GM18858 (cell line): Measurements from ENCODE around the gene MFAP3.
"Not testable (repeated sequence)": the region's sequence is repeated elsewhere in the genome, so short reads cannot be mapped to it uniquely, and the experiment has no call there.

ENCODE experiments used
- ATAC-seq: cut with Tn5 transposase; IDR thresholded peaks from one replicate; pipeline ENCODE4 v1.9.1; 2021; ENCODE audit not compliant: unreplicated experiment

MFAP3 gene

DNA sequence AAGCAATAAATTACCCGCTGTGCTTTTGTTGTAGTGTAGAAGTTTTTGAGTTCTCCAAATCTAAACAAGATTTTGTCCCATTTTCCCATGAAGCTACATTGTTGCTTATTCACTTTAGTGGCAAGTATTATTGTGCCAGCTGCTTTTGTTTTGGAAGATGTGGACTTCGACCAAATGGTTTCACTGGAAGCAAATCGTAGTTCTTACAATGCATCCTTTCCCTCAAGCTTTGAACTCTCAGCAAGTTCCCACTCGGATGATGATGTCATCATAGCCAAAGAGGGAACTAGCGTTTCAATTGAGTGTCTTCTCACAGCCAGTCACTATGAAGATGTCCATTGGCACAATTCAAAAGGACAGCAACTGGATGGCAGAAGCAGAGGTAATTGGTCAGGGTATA, 10.9 kb downstream of the MFAP3 start:
- no peak for ATAC-seq

DNA sequence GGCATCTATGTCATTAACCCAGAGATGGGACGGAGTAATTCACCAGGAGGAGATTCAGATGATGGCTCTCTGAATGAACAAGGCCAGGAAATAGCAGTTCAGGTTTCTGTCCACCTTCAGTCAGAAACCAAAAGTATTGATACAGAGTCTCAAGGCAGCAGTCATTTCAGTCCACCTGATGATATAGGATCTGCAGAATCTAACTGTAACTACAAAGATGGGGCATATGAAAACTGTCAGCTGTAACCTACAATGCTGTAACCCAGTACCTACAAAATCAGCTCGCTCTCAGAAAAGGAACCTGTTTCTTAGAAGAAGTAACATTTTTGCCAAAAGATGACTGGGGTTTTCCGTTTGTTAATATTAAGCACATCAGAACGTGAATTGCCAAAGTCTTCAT, 14.7 kb downstream of the MFAP3 start:
- no peak for ATAC-seq

DNA sequence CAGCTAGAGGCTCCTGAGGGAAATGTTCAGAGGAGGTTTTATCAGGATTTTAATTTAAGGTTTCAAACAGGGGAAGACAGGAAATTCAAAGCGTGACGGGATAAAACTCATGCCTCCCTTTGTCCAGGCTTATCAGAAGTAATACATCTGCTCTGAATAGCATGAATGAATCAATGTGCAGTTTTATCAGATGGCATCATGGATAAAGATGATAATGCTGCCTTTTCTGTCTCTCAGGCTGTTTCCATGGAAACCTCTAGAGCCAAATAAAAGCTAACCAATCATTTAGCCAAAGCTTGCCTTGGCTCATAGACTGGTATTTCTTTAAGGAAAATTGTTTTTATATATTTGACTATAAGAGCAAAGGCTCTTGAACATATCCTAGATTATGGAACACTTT, 16.4 kb downstream of the MFAP3 start:
- ATAC-seq, result no peak

GRCh38 chr5:154058055-154059038, 19.6 kb downstream of the MFAP3 start:
- peak; percentile 44 for ATAC-seq

GRCh38 chr5:154059039-154059430, 20.3 kb downstream of the MFAP3 start:
- ATAC-seq, result peak; percentile 46

- ATAC-seq, result no peak
These were observed 20.8 kb downstream of the MFAP3 start for GRCh38 chr5:154059583-154059982.

DNA sequence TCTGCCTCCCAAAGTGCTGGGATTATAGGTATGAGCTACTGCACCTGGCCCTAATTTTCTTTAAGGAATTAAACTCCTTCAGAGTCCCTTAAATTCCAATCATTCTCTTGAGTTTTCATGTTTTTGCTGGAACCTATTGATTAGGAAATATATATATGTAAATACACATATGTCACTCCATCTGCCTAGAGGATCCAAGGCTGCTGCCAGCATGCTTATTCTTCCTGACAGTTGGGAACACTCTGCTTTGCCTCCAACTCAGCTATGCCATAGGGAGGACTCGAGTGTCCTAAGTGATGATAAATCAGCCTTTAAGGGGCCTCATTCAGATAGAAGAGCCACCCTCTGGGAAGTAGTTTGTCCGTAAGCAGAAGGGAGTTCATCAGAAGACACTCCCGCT, 21.8 kb downstream of the MFAP3 start:
- ATAC-seq, result no peak

DNA sequence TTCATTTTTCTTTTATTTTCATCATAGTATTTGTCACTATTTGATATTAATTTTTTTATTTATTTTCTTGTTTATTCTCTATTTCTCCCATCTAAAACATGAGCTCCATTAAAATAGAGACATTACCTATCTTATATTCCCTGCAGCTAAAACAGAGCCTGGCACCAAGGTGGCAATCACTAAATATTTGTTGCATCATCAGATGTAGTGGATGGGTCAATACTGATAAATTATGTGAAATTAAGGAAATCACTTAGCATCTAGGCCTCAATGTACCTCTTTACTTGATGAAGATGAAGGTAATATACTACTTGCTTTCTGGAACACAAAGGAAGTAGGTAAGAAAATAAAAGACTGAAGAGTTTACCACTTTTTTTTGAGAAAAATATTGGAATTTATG, 24.6 kb downstream of the MFAP3 start:
- ATAC-seq, result no peak

DNA sequence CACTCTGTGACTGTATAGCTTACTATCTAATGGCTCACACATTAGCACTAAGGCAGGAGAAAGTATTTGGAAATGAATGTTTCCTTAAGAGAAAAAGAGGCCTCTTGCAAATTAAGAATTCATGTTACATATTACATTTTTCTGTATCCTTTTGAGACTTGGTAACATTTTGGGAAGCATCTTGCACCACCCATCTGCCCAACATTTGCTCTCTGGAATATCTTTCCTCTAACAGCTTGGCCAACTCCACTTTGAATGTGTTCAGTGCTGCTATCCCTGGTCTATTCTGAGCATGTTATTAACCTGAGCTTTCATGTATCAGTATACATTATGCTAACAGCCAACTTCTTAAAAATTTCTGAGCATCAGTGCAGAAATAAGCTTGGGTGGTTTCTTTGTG, 27.2 kb downstream of the MFAP3 start:
- no peak for ATAC-seq

GRCh38 chr5:154069854-154070253, 31.1 kb downstream of the MFAP3 start:
- not testable (repeated sequence) for ATAC-seq

- peak; percentile 11 for ATAC-seq
These were observed 33.1 kb downstream of the MFAP3 start for GRCh38 chr5:154071799-154072413.

DNA sequence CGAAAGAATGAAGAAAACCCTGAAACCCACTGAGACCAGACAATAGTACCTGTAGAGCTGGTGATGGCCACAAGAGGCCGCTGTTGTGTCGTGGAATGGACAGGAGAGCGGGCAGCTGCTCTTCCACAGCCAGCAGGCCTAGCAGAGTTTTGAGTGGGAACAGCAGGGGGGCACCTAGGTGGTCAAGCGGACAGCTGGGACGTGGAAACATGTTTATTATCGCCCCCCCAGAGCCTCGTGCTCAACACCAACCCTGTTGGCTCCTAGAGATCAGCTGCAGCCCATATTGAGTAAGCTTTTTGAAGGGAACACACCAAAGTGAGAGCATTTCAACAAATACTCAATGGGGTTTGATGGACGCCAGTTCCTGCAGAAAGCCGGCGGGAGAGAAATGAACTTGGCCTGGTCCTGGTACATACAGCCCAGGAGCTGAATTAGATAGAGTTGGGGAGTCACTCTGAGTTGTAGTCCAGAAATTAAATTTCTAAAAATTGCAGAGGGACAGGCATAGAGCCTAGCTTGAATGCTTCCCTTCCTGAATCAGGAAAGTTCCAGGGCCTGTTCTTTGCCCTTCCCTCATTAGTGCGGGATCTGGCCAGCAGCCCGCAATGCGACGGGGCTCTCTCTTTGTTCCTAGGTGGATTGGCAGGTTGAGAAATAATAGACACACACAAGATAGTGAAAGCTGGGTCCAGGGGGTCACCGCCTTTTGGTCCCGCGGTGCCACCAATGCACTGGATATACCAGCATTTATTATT, 33.8 kb downstream of the MFAP3 start:
- ATAC-seq, result peak; percentile 96

- no peak for ATAC-seq
These were observed 37.6 kb downstream of the MFAP3 start for GRCh38 chr5:154076240-154076922.

GRCh38 chr5:154077696-154078095, 38.9 kb downstream of the MFAP3 start:
- ATAC-seq, result no peak

DNA sequence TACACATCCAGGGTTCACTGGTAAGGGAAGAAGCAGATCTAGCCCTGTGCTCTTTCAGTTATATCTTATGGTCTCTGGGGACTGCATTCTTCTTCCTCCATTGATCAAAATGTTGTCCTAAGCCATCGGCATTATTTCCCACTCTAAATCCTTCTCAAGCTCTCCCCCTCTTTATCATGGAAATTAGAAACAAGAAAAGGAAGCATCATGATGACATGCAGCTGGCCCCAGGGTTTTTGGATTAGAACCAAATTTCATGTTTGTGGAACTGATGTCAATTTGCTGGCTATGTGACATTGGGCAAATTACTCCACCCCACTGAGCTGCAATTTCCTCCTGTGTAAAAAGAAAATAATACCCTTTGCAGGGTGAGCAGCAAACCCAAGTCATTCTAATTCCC, 39.5 kb downstream of the MFAP3 start:
- no peak for ATAC-seq

GRCh38 chr5:154081246-154081645, 42.5 kb downstream of the MFAP3 start:
- ATAC-seq, result no peak

DNA sequence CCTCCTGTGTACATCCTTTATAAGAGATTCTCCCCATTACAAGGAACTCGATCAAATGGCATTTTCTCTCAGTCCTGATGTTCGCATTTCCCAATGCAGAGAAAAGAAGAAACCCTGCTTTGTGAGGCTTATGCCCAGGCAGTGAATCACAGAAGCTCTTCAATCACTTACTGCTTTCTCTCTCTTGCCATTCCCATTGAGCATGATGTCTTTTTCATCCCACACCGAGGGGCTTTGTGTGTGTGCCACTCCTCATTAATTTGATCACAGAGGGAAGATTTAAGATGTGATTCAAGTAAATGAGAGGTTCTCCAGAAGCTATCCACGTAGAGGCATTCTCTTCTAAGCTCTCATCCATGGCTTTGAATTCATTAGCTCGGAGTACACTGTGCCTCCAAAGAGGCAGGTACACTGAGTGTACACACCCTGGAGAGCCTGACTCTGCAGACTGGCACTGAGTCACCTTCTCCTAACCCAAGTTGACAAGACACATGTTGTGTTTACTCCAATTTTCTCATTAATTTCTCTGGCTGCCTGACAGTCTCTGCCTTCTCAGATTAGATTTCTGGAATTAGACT, 45.4 kb downstream of the MFAP3 start:
- ATAC-seq, result no peak

- no peak for ATAC-seq
These were observed 47.4 kb downstream of the MFAP3 start for GRCh38 chr5:154086146-154086545.

DNA sequence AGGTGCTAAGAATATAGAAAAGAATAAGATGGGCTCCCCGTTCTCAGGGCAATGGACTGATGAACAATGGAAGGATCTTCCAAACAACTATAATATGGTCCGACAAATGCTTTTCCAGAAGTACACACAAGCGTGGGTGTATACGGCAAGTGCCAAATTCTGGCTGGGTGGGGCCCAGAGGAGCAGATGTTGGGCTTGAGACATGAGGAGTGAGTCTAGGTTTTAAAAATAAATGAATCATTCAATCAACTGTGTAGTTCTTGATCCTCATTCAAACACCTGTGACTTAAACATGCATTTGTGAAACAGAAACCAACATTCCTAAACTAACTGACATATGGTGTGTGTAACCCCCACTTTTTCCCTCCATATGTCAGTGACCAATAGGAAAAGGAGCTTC, 47.9 kb downstream of the MFAP3 start:
- ATAC-seq, result no peak

- ATAC-seq, result no peak
These were observed 48.5 kb downstream of the MFAP3 start for GRCh38 chr5:154087260-154087659.

GRCh38 chr5:154088801-154089200, 50.0 kb downstream of the MFAP3 start:
- ATAC-seq, result no peak
